HepG2 (cell line): ENCODE results near the gene PKD2L1. TPM values are rescaled to one million over a fixed set of nuclear protein-coding genes. Genes with fewer than 3 reads are reported as not detected.

Source experiments
- ARNT2 ChIP-seq: sonication (generic); formaldehyde crosslinking; IDR thresholded peaks from 2 replicates; pipeline ENCODE4 v1.8.0; 2022; ENCODE audit warnings: mild to moderate bottlenecking, low read depth, missing genetic modification reagents, moderate library complexity
- CBX5 ChIP-seq: sonication (generic); formaldehyde crosslinking; IDR thresholded peaks from 2 replicates; pipeline ENCODE4 v1.4.0; 2020; ENCODE audit warnings: missing genetic modification reagents, borderline replicate concordance
- CC2D1A ChIP-seq: sonication (generic); formaldehyde crosslinking; IDR thresholded peaks from 2 replicates; pipeline ENCODE4 v1.8.1; 2023; ENCODE audit warnings: mild to moderate bottlenecking, missing genetic modification reagents
- DNMT1 ChIP-seq: sonication (generic); formaldehyde crosslinking; IDR thresholded peaks from 2 replicates; pipeline ENCODE4 v1.5.1; 2020; ENCODE audit warnings: mild to moderate bottlenecking, missing genetic modification reagents
- IKZF5 ChIP-seq: IDR thresholded peaks from 2 replicates; pipeline ENCODE4 v1.6.1; 2018; ENCODE audit warnings: missing genetic modification reagents, mild to moderate bottlenecking, missing compliant biosample characterization
- NFYC ChIP-seq: IDR thresholded peaks from 2 replicates; pipeline ENCODE4 v1.6.1; 2016; ENCODE audit warnings: missing genetic modification reagents, missing compliant biosample characterization
- PHF21A ChIP-seq: sonication (generic); formaldehyde crosslinking; IDR thresholded peaks from 2 replicates; pipeline ENCODE4 v1.5.0; 2020; ENCODE audit warnings: mild to moderate bottlenecking, missing genetic modification reagents
- SNAPC4 ChIP-seq: sonication (generic); formaldehyde crosslinking; IDR thresholded peaks from 2 replicates; pipeline ENCODE4 v1.4.0; 2020; ENCODE audit warnings: mild to moderate bottlenecking, missing genetic modification reagents
- SP5 ChIP-seq: IDR thresholded peaks from 2 replicates; pipeline ENCODE4 v1.6.1; 2016; ENCODE audit warnings: low read depth, borderline replicate concordance
- ZBED4 ChIP-seq: sonication (generic); formaldehyde crosslinking; IDR thresholded peaks from 2 replicates; pipeline ENCODE4 v1.4.0; 2020; ENCODE audit warnings: missing genetic modification reagents, borderline replicate concordance
- ZBTB42 ChIP-seq: sonication (generic); formaldehyde crosslinking; IDR thresholded peaks from 2 replicates; pipeline ENCODE4 v1.5.0; 2020; ENCODE audit warnings: mild to moderate bottlenecking, missing genetic modification reagents
- ZFP36 ChIP-seq: fragments of 150-350 bp; IDR thresholded peaks from 2 replicates; pipeline ENCODE4 v1.6.1; 2018; ENCODE audit warnings: borderline replicate concordance, low read length, low read depth; ENCODE audit not compliant: partially characterized antibody
- ZNF136 ChIP-seq: sonication (generic); formaldehyde crosslinking; IDR thresholded peaks from 2 replicates; pipeline ENCODE4 v1.8.1; 2022; ENCODE audit warnings: low read depth, mild to moderate bottlenecking, moderate library complexity, missing genetic modification reagents
- ZNF17 ChIP-seq: sonication (generic); formaldehyde crosslinking; IDR thresholded peaks from 2 replicates; pipeline ENCODE4 v1.5.0; 2020; ENCODE audit warnings: mild to moderate bottlenecking, missing genetic modification reagents
- ZNF207 ChIP-seq: fragments of 450-650 bp; IDR thresholded peaks from 2 replicates; pipeline ENCODE4 v1.6.1; 2016; ENCODE audit warnings: antibody characterized with exemption, borderline replicate concordance
- ZNF30 ChIP-seq: sonication (generic); formaldehyde crosslinking; IDR thresholded peaks from 2 replicates; pipeline ENCODE4 v1.5.0; 2020; ENCODE audit warnings: mild to moderate bottlenecking, missing genetic modification reagents
- polyA plus RNA-seq, 8 experiments: library from polyadenylated mRNA; depleted of rRNA in 3 of 8; stranded (reverse) in 7 of 8; unstranded in 1 of 8; fragments of >200 nt; fragmentation: Illumina TruSeq in 4 of 8; extraction: Trizol in 4 of 8; gene quantifications; 2 replicates each; pipeline versions ENCODE4 v1.2.1 to v1.2.3, GENCODE V29; 2011 to 2016; ENCODE audit warnings: low read depth in 4 of 8, missing spikeins in 1 of 8, mixed read lengths in 1 of 8; ENCODE audit not compliant: insufficient read depth in 1 of 8
- total RNA-seq, 5 experiments: library from RNA; depleted of rRNA; stranded (reverse); fragments of >200 nt; fragmentation: Illumina TruSeq; extraction: Trizol; gene quantifications; 2 replicates each; pipeline ENCODE4 v1.2.3, GENCODE V29; 2016; ENCODE audit warnings: low read depth in 1 of 5
- TF ChIP-seq, protein P1 (sequence below): IDR thresholded peaks from 2 replicates; pipeline ENCODE4 v1.6.1; 2012; ENCODE audit warnings: low read depth, low read length, improper control_type of control experiment

Gene PKD2L1
- total and polyA plus RNA-seq, 2 of the 13 experiments (the other 11 are each of a cell fraction or from before 2014, with no cell fraction given) = 0.07 to 0.15 TPM

GRCh38 chr10:100340948-100341847, 11.2 kb upstream of the PKD2L1 start (continued):
- no peak; the same call in 1 of the 2 replicates for TF ChIP-seq NFYC (CRISPR knock-in tag)
- no peak for TF ChIP-seq ZNF17 (CRISPR knock-in tag)
- no peak for TF ChIP-seq ZFP36
- TF ChIP-seq CBX5 (CRISPR knock-in tag) = peak; percentile 73; the same call in 1 of the 2 replicates
- no peak for TF ChIP-seq IKZF5 (CRISPR knock-in tag)
- TF ChIP-seq, protein P1, sequence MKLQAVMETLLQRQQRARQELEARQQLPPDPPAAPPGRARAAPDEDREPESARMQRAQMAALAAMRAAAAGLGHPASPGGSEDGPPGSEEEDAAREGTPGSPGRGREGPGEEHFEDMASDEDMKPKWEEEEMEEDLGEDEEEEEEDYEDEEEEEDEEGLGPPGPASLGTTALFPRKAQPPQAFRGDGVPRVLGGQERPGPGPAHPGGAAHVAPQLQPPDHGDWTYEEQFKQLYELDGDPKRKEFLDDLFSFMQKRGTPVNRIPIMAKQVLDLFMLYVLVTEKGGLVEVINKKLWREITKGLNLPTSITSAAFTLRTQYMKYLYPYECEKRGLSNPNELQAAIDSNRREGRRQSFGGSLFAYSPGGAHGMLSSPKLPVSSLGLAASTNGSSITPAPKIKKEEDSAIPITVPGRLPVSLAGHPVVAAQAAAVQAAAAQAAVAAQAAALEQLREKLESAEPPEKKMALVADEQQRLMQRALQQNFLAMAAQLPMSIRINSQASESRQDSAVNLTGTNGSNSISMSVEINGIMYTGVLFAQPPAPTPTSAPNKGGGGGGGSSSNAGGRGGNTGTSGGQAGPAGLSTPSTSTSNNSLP = no peak
- no peak for TF ChIP-seq ZBED4 (CRISPR knock-in tag)
- no peak for TF ChIP-seq ZBTB42 (CRISPR knock-in tag)
- no peak for TF ChIP-seq ZNF136 (CRISPR knock-in tag)
- TF ChIP-seq DNMT1 (CRISPR knock-in tag) = 0 out of 2 replicates have a peak, but pooled peaks have one; percentile 35
- no peak for TF ChIP-seq SP5 (CRISPR knock-in tag)
- no peak for TF ChIP-seq ZNF30 (CRISPR knock-in tag)
- no peak; the same call in 1 of the 2 replicates for TF ChIP-seq ARNT2
- TF ChIP-seq ZNF207 = no peak
- no peak for TF ChIP-seq CC2D1A
- TF ChIP-seq PHF21A (CRISPR knock-in tag) = peak; percentile 76
- peak; percentile 11; the same call in 1 of the 2 replicates for TF ChIP-seq SNAPC4
